ENCODE data around the gene TOP1.

TOP1 gene

GRCh38 chr20:41057999-41058673 is 29.5 kb downstream of the TOP1 start:
- Histone ChIP-seq H3K27me3 (ENCODE audit: insufficient read depth, poor library complexity, severe bottlenecking) (no peaks in the 10 kb centered on the region), H3K36me3 (ENCODE audit: low read depth) (peaks cover 91% of the 10 kb centered on the region), H3K27ac (ENCODE audit: poor library complexity, severe bottlenecking) (peak overlapping the region; percentile 17), H3K9me3 (ENCODE audit: severe bottlenecking) (no peaks in the 10 kb centered on the region), H3K4me3 (ENCODE audit: severe bottlenecking) (no peak overlapping the region), H3K4me1 (ENCODE audit: insufficient read depth, poor library complexity, severe bottlenecking) (peaks cover 42% of the 10 kb centered on the region)
- ATAC-seq (ENCODE audit: low read depth) (peak; percentile 87), DNase-seq (ENCODE audit: low spot score) (no peak)
- no peak for TF ChIP-seq CTCF (IDR thresholded peaks at IDR 0.05; ENCODE audit: poor library complexity, severe bottlenecking)

GRCh38 chr20:41058674-41059635 is 30.3 kb downstream of the TOP1 start:
- Histone ChIP-seq H3K27ac (ENCODE audit: poor library complexity, severe bottlenecking) (peak overlapping the region; percentile 17), H3K36me3 (ENCODE audit: low read depth) (peaks cover 91% of the 10 kb centered on the region), H3K4me3 (ENCODE audit: severe bottlenecking) (no peak overlapping the region), H3K27me3 (ENCODE audit: insufficient read depth, poor library complexity, severe bottlenecking) (no peaks in the 10 kb centered on the region), H3K4me1 (ENCODE audit: insufficient read depth, poor library complexity, severe bottlenecking) (peaks cover 35% of the 10 kb centered on the region), H3K9me3 (ENCODE audit: severe bottlenecking) (no peaks in the 10 kb centered on the region)
- ATAC-seq (ENCODE audit: low read depth) = no peak
- DNase-seq (ENCODE audit: low spot score) = no peak
- TF ChIP-seq CTCF (IDR thresholded peaks at IDR 0.05; ENCODE audit: poor library complexity, severe bottlenecking) = no peak

GRCh38 chr20:41061155-41061554 is 32.5 kb downstream of the TOP1 start:
- no peak for DNase-seq (ENCODE audit: low spot score)
- Histone ChIP-seq H3K36me3 (ENCODE audit: low read depth) (peaks cover 91% of the 10 kb centered on the region), H3K4me3 (ENCODE audit: severe bottlenecking) (no peak overlapping the region), H3K4me1 (ENCODE audit: insufficient read depth, poor library complexity, severe bottlenecking) (peaks cover 20% of the 10 kb centered on the region), H3K27ac (ENCODE audit: poor library complexity, severe bottlenecking) (no peak overlapping the region), H3K9me3 (ENCODE audit: severe bottlenecking) (no peaks in the 10 kb centered on the region), H3K27me3 (ENCODE audit: insufficient read depth, poor library complexity, severe bottlenecking) (no peaks in the 10 kb centered on the region)
- TF ChIP-seq CTCF (IDR thresholded peaks at IDR 0.05; ENCODE audit: poor library complexity, severe bottlenecking) = no peak
- ATAC-seq (ENCODE audit: low read depth) = no peak

GRCh38 chr20:41063442-41063841 is 34.8 kb downstream of the TOP1 start:
- TF ChIP-seq CTCF (IDR thresholded peaks at IDR 0.05; ENCODE audit: poor library complexity, severe bottlenecking) = peak; percentile 27
- Histone ChIP-seq H3K4me3 (ENCODE audit: severe bottlenecking) (no peak overlapping the region), H3K9me3 (ENCODE audit: severe bottlenecking) (no peaks in the 10 kb centered on the region), H3K36me3 (ENCODE audit: low read depth) (peaks cover 99% of the 10 kb centered on the region), H3K27me3 (ENCODE audit: insufficient read depth, poor library complexity, severe bottlenecking) (no peaks in the 10 kb centered on the region), H3K4me1 (ENCODE audit: insufficient read depth, poor library complexity, severe bottlenecking) (peaks cover 8% of the 10 kb centered on the region), H3K27ac (ENCODE audit: poor library complexity, severe bottlenecking) (no peak overlapping the region)
- DNase-seq (ENCODE audit: low spot score) (no peak), ATAC-seq (ENCODE audit: low read depth) (no peak)
